GM19452 (cell line): ENCODE results near the gene SGCD.

Experiments used
- ATAC-seq: cut with Tn5 transposase; IDR thresholded peaks from one replicate; pipeline ENCODE4 v1.9.1; 2021; ENCODE audit not compliant: unreplicated experiment

Gene SGCD

DNA sequence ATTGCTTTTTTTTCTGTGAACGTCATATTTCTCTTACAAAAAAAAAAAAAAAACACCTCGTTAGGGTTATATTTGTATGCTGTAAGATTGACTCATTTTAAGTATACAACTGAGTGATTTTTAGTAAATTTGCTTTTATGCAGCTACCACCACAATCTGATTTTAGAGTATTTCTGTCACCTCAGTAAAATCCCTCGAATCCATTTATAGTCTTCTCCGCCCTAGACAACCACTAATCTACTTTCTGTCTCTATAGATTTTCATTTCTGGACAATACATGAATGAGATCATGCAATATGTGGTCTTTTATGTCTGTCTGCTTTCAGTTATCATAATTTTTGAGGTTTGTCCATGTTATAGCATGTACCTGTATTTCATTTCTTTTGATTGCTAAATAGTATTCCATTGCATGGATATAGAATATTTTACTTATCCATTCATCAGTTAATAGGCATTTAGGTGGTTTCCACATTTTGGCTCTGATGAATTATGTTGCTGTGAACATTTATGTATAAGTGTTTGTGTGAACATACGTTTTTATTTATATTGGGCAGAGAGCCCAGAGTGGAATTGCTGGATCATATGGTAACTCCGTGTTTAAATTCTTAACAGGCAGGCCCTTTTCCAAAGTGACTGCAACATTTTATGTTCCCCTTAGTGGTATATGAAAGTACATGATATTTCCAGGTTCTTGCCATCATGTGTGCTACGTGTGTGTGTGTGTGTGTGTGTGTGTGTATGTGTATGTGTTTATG is 171.4 kb downstream of the SGCD start:
- no peak for ATAC-seq

DNA sequence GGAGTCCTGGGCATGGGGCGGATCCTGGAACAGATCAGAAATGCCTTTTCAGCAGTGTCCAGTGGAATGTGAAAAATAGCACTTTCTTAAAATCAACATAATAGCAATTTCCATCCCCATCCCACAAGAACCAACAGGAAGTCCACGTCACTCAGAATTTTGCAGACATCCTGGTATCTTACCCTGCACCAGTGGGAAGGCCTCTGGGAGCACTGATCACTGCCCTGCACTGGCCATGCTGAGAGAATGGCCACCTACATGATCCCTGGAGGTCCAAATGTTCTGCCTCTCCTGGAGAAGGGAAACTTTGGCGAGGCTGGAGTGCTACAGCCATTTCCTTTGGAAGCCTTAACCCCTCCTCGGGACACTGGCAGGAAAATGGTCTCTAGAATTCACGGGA is 173.8 kb downstream of the SGCD start:
- ATAC-seq = no peak

DNA sequence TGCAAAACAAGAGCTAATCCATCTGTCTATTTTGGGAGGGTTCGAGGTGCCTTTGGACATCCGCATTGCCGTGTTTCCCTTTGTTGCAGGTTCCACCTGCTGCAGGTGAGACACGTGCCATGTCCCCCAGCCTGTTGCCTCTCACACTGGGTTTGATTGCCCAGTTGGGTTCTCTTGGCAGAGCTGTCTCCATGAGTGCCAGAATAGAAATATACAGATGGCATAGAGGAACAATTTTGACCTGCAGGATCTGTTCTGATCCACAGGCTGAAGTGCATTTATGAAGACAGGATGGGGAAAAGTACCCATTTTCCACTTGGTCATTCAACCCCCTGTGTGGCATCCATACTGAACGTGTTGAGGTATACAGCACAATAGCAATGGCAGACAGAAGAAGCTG is 178.1 kb downstream of the SGCD start:
- no peak for ATAC-seq

DNA sequence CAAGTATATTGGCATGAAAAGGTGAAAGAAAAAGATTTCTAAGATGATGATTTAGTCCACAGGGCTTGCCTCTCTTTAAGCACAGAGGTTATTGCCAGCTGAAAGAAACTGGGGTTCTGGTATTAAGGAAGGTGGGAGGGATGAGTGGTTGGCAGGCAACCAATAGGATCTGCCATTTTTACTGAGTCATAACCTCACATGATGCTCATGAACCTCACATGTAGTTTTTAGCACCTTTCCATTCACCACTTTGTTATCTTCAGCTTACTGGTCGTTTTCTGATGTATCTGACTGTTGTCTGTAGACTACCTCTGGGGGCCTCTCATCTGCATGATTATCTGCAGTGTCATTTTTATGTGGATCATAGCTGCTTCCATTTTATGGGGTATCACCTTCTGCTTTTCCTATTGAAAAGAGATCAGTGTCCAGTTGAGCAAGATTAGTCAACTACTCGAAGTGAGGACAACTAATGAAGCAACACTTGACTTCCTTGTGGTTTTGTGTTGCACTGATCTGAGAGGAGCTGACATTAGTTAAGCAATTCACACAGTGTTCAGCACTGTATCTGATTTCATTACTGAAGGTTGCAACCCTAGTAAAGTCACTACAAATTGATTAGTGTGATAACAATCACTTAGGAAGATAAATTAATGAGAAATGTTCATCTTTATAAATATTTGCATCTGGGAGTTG is 186.3 kb downstream of the SGCD start:
- ATAC-seq = no peak

DNA sequence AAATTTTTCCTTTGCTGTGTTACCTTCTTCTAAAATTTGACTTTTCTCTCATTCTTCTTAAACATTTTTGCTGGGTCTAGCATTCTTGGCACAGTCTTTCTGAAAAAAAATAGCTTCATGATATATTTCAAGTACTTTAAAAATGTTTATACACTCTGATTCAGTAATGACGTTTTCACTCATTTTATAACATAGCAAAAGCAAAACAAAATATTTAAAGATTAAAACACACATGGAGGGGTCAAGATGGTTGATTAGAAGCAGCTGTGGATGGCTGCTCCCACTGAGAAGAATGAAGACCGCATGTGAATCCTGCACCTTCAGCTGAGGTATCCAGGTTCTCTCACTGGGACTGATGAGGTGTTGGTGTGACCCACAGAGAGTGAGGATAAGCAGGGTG is 188.2 kb downstream of the SGCD start:
- no peak for ATAC-seq

DNA sequence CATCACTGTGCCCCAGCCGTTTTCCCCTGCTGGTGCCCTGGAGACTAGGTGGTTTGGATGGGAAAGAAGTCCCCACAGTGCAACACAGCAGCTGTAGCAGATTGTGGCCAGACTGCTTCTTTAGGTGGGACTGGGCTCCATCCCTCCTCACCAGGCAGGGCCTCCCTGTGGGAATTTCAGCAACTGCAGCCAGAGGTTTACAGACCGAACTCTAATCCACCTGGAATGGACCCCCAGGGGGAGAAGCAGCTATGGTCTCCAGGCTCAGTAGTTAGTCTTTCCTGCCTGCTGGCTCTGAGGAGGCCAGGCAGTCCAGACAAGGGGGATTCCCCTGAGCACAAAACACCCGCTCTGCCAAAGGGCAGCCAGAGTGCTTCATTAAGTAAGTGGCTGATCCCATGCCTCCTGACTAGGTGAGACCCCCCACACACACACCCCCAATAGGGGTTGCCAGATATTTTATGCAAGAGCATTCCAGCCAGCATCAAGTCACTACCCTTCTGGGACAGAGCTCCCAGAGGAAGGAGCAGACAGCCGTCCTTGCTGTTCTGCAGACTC is 188.9 kb downstream of the SGCD start:
- no peak for ATAC-seq

DNA sequence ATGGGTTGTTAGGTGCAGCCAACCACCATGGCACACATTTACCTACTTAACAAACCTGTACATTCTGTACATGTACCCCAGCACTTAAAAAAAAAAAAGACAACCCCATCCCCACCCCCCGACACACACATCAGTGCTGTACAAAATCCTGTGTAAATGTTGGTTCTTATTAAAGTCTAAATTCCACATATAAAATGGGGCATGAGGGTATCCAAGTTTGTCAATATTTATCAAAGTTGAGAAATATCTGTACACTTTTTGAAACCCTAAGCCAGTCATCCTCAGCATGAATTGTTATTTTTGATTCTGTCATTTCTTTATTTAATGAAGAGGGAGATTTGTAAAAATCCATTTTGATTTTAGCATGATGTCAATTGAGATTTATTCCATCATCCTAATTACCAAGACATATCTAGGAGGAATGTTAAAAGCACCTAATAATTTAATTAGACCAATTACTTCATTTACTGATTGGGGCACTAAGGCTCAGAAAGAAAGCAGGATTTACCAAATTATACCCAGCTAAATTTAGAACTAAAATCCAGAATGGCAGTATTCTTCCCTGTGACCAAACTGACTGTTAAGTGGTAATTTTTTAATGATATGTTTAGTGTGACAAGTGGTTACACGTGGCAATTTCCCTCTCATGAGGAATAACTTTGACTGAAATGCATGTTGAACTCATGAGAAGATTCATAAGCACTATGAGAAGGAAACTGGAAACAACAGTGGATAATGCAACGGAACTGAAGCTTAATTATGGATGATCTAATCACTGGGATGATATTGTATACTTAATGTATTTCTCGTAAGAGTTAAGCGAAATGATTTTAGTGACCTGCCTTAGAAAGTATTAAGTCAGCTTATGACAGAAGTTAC is 195.9 kb downstream of the SGCD start:
- ATAC-seq = no peak

DNA sequence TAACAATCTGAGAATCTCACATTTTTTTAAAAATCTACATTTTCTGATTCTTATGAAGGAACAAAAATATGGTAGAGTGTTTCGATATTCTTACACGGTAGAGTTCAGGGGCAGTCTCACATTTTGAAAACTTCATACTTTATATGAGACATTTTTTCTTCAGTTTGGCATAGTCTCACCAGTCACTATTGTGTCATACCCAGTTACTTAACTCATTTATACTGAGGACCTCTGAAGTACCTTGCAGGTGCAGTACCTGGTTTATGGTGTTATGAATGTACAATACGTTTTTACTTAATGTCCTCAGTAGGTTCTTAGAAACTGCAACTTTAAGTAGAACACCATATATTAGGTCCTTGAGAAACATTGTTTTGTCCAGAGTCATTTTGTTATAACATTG is 196.6 kb downstream of the SGCD start:
- no peak for ATAC-seq

DNA sequence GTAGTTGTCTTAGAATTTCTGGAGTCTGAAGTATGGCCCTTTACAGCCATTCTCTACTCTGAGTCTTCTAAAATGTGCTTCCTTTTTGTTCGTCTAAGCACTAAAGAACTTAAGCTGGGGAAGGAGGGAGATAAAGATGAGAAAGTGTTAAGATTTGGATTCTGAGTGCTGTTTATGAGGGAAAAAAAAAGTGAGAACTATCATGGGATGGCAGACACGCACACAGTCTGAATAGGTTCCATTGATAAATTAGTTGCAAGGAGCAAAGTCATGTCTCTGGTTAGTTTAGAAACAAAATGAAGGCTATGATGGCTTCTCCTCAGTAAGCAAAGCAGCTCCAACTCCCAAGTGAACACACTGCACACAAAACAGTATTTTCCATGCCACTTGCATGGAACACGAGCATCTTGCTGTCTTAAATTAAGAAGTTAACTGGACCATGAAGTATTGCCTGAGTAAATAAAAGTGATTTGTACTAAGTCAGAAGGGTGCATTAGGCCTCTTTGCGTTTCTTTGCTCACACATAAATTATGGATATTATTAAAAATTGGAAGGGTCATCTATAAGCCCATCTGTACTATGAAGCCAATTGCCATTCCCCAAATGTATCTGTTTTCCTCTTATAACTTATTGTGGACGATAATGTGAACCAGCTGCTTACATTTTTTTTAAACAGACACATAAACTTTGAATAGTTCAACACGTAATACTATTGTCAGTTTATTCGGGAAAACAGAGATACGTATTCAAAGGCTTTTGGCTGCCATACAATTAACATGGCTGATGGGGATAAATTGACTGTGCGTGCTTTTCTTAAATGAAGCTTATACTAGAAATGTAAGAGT is 199.3 kb downstream of the SGCD start:
- no peak for ATAC-seq

DNA sequence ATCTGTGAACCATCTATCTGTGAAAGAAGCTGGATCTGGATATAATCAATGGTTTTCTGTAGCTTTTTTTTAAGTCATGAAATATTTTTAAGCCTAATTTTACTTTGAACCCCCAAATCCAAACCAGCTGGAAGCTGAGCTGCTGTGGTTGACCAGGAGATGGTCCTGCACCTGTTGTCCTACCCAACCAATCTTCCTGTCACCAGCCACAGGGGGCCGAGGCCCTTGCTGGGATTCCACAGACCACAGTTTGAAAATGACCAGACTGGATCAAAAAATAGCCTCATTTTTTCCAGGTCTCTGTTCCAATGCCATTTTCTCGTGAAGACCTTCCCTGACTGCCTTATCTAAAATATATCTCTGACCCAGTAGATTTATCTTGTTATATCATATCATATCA is 200.6 kb downstream of the SGCD start:
- ATAC-seq = no peak

DNA sequence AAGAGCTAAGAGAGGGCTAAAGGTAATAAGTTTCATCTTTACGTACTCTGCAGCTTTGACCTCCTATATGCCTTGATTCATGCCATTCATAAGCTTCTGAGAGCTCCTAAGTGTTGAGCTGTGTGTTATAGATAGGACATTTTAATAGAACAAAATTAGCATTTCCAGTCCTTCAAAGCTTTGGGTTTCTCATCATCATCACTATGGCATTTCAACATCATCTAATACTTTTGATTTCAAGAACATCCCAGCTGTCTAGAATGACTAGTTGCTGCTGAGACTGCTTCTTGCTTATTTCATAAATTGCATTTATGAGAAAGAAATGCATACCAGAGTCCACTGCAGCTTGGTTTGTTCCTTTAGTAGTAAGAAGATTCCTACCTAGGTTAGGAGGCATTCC is 201.7 kb downstream of the SGCD start:
- no peak for ATAC-seq

DNA sequence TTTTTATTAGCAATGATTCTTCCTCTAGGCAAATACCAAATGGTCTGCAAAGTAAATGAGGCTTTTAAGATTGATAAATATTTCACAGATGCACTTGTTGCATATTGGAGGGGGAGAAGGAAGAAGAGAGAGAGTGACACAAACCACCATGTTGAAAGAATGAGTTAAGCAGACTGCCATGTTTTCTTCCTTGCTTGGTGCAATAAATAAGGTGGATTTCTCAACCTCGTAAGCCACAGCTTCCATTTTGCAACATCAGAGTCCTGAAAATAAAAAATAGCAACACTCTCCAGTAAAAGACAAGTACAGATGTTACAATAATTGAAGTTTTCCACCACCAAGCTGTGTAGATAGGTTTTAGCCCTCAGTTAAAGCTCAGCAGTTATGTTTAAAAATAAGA is 202.9 kb downstream of the SGCD start:
- ATAC-seq = no peak

DNA sequence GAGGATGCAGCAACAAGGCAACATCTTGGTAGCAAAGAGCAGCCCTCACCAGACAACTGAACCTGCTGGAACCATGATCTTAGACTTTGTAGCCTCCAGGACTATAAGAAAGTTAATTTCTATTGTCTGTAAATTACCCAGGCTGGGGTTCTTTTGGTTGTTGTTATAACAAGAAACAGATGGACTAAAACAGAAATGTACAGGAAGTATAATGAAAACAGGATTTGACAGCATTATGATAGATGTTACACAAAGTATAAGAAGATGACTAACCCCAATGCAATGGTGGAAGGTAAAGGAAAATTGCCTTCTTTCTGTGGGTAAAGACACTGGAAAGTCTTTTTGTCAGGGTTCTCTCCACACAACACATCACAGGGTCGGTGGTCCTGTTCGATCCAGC is 204.2 kb downstream of the SGCD start:
- ATAC-seq = no peak

DNA sequence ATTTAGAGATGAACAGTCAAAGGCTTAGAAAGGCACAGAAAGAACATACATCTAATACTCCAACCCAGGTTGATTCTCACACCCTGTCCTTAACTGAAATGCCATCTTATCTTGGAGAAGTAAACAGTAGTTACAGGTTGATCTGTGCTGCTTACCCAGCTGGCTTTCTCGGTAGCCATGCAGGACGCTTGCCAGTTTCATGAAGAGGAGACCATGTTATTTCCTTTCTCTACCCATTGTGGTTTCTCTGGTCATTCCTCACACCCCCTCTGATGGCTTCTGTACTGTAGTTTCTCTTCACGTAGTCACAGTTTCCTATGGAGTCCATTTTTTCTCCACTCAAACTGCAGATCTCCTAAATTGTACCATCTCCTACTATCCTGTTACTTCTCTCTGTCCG is 206.0 kb downstream of the SGCD start:
- no peak for ATAC-seq

DNA sequence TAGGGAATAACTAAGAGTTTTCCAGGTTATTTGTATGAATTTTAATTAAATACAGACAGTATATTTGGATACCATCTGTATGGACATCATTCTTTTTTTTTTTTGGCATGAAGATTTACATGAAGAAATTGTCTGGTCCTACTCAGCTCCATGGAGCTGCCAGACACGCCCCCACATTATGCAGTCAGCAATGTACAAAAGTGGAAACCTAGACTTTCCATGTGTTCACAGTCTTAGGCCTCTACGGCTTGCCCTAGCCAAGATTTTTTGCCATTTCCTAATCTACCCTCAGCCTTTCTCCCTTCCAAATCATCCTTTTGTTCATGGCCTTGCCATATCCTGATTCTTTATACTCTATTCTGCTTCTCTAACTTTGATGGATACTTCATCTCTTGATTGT is 207.1 kb downstream of the SGCD start:
- ATAC-seq = no peak

DNA sequence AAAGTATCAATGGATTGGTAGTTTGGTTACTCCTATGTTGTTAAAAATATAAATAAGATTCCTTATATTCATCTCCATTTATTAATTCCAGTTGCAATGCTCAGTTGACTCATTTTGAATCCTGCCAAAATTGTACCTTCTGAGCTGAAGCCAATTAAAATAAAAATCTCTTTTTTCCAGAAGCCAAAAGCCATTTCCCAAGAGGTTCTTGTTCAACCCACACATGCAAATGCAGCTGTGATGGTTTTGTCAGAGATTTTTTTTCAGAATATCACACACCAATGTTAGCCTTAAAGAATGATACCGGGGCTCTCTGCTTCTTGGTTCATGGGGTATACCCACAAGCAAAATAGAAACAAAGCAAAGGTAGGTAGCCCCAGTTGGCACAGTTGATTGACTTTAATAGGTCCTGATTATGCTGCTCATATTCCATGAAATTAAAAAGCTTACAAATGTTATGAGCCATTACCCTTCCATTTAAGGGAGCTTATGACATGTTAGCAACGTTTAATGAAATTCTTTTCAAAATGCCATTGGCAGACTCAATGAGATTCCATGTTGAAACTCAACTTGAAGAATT is 208.0 kb downstream of the SGCD start:
- no peak for ATAC-seq

DNA sequence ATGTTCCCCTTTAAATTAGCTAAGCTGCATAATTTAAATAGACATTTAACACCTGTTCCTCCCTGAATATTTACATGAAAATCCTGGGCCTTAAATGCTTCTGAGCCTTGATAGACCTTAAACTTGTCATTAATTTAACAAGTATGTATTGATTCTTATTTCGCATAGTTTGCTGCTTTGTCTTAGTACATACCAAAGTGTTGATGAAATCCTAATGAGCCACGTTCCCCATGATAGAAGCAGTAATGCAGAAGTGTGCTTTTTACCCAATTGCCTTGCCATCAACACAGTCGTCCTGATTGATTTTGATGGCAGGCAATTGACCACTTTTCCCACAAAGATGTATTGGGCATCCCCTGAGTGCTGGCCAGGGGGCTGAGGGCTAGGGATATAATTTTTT is 213.5 kb downstream of the SGCD start:
- ATAC-seq = no peak

DNA sequence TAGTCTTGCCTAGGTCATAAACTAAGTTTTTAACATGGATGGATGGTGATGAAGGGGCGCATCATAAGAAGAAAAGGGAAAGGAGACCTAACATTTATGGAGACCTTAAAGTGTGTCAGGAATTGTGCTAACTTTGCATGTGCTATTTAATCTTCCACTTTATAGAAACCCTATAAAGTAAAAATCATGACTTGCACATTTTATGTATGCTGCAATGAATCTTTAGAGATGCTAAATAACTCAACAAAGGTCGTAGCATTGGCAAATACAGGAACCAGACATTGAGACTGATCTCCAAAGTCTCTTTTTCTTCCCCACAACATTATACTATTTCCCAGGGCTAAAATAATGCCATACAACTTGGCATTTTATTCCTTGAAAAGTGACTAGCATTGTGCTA is 214.6 kb downstream of the SGCD start:
- no peak for ATAC-seq

DNA sequence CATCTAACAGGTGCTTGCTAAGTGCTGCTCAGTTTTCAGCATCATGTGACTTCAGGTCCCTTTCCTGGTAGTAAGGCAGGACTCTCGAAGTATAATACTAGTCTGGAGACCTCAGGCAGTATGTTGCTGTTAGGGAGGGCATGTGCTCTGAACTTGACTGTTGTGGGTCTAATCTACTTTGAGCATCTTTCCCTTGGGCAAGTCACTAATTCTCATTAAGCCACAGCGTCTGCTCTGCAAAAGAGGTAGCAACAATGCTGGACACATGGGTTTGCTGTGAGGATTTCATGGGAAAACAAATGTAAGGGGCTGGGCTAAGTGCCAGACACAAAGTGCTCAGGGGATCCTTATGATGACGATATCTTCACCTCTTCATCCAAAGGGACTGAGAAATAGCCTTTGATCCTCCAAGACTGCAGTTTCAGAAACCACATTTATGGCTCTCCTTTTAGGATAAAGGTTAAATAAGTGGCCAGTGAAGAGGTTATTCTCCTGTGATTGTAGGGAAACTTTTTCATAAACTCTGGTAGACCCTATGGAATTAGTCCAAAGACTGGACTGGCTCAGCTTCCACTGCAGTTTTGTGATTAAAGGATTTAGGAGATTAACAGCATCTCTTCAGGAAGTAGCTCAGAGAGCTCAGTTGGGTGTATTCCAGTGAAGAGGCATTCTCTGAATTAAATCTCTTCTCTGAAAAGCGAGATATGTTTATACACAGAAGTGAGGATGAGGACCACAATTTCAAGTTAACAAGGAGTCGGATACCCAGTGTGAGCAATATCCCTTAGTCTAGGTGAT is 216.6 kb downstream of the SGCD start:
- no peak for ATAC-seq
